ENCODE measurements around the gene RNF217.
A peak's percentile ranks its signal among the peaks of the same experiment; 100 is the strongest.
"Not testable (repeated sequence)": the region's sequence is repeated elsewhere in the genome, so short reads cannot be mapped to it uniquely, and the experiment has no call there.

RNF217 gene, protein sequence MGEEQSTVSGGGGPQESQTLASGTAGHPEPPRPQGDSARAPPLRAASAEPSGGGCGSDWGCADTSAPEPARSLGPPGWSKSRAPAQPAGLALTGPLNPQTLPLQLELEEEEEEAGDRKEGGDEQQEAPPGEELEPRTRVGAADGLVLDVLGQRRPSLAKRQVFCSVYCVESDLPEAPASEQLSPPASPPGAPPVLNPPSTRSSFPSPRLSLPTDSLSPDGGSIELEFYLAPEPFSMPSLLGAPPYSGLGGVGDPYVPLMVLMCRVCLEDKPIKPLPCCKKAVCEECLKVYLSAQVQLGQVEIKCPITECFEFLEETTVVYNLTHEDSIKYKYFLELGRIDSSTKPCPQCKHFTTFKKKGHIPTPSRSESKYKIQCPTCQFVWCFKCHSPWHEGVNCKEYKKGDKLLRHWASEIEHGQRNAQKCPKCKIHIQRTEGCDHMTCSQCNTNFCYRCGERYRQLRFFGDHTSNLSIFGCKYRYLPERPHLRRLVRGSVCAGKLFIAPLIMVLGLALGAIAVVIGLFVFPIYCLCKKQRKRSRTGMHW

GRCh38 chr6:124961777-124962638 is at the start of gene RNF217:
TSS of gene RNF217 (plus strand) at chr6:124962437. CDS start at chr6:124962545, 108 bp downstream.
- H3K27ac ChIP-seq (ENCODE audit: low read depth, low read length): peak within 1 kb of the TSS; percentile 80
- peaks cover 39% of the 10 kb centered on the region for H3K4me1 ChIP-seq (ENCODE audit: control insufficient read depth, insufficient read depth, low read length, unreplicated experiment)
- peak within 1 kb of the TSS; percentile 82 for H3K4me3 ChIP-seq (ENCODE audit: low read depth, low read length)
- 0 out of 2 replicates have a peak, but pooled peaks cover 7% of the 10 kb centered on the region for H3K36me3 ChIP-seq (ENCODE audit: insufficient read depth, low read length)
- no peaks in the 10 kb centered on the region for H3K27me3 ChIP-seq (ENCODE audit: insufficient read depth, low read length)
- peaks cover 47% of the 10 kb centered on the region for H3K79me2 ChIP-seq (ENCODE audit: control insufficient read depth, insufficient read depth, low read length, unreplicated experiment)
- peak within 1 kb of the TSS; percentile 86 for H2AFZ ChIP-seq (ENCODE audit: low read length, unreplicated experiment)

DNA sequence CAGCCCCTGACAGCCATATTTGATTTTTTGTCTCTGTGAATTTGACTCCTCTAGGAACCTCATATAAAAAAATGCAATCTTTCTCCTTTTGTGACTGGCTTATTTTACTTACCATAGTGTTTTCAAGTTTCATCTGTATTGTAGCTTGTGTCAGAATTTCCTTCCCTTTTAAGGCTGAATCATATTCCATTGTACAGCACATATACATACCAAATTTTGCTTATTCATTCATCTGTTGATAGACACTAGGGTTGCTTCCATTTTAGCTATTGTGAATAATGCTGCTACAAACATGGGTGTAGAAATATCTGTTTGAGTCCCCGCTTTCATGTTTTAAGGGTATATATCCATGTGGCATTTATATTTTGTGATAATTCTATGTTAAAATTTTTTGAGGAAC is 49.2 kb upstream of the RNF217 start:
- H3K27me3 ChIP-seq (ENCODE audit: insufficient read depth, low read length): no peaks in the 10 kb centered on the region
- H3K79me2 ChIP-seq (ENCODE audit: control insufficient read depth, insufficient read depth, low read length, unreplicated experiment): no peaks in the 10 kb centered on the region
- no peaks in the 10 kb centered on the region for H3K36me3 ChIP-seq (ENCODE audit: insufficient read depth, low read length)
- H3K4me1 ChIP-seq (ENCODE audit: control insufficient read depth, insufficient read depth, low read length, unreplicated experiment): no peaks in the 10 kb centered on the region
- no peak overlapping the region for H2AFZ ChIP-seq (ENCODE audit: low read length, unreplicated experiment)
- no peak overlapping the region for H3K4me3 ChIP-seq (ENCODE audit: low read depth, low read length)
- no peak overlapping the region for H3K27ac ChIP-seq (ENCODE audit: low read depth, low read length)

GRCh38 chr6:124917769-124918168 is 44.5 kb upstream of the RNF217 start:
- Histone ChIP-seq H3K4me3 (ENCODE audit: low read depth, low read length) (no peak overlapping the region), H3K27ac (ENCODE audit: low read depth, low read length) (no peak overlapping the region), H2AFZ (ENCODE audit: low read length, unreplicated experiment) (no peak overlapping the region), H3K4me1 (ENCODE audit: control insufficient read depth, insufficient read depth, low read length, unreplicated experiment) (no peaks in the 10 kb centered on the region), H3K36me3 (ENCODE audit: insufficient read depth, low read length) (no peaks in the 10 kb centered on the region), H3K79me2 (ENCODE audit: control insufficient read depth, insufficient read depth, low read length, unreplicated experiment) (no peaks in the 10 kb centered on the region), H3K27me3 (ENCODE audit: insufficient read depth, low read length) (no peaks in the 10 kb centered on the region)

- not testable (repeated sequence) for H3K4me3 ChIP-seq (ENCODE audit: low read depth, low read length); H3K4me1 ChIP-seq (ENCODE audit: control insufficient read depth, insufficient read depth, low read length, unreplicated experiment); H2AFZ ChIP-seq (ENCODE audit: low read length, unreplicated experiment); H3K27me3 ChIP-seq (ENCODE audit: insufficient read depth, low read length); H3K27ac ChIP-seq (ENCODE audit: low read depth, low read length); H3K36me3 ChIP-seq (ENCODE audit: insufficient read depth, low read length); H3K79me2 ChIP-seq (ENCODE audit: control insufficient read depth, insufficient read depth, low read length, unreplicated experiment)
Observed at GRCh38 chr6:124919703-124920102, 42.5 kb upstream of the RNF217 start.

- Histone ChIP-seq H3K27me3 (ENCODE audit: insufficient read depth, low read length) (no peaks in the 10 kb centered on the region), H3K4me1 (ENCODE audit: control insufficient read depth, insufficient read depth, low read length, unreplicated experiment) (peaks cover 5% of the 10 kb centered on the region), H3K4me3 (ENCODE audit: low read depth, low read length) (no peak overlapping the region), H3K36me3 (ENCODE audit: insufficient read depth, low read length) (no peaks in the 10 kb centered on the region), H3K27ac (ENCODE audit: low read depth, low read length) (no peak overlapping the region), H3K79me2 (ENCODE audit: control insufficient read depth, insufficient read depth, low read length, unreplicated experiment) (no peaks in the 10 kb centered on the region), H2AFZ (ENCODE audit: low read length, unreplicated experiment) (no peak overlapping the region)
Observed at GRCh38 chr6:124924333-124924759, 37.9 kb upstream of the RNF217 start.

DNA sequence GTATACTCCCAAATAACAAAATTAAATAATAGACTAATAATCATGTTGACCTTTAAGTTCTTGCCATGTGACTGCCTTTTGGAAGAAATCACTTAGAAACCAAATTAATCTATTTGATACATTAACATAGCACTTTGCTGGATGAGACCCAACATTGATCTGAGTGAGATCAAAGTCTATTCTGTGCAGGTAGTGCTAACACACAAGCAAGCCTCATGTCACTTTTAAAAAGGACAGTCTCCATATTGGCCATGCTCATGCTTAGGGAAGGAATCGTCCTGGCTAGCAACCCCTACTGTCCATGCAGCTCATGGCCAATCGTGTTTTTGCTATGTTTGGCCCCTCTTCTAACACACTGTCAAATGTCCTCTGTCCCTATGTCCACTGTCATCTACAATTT is 35.8 kb upstream of the RNF217 start:
- Histone ChIP-seq H2AFZ (ENCODE audit: low read length, unreplicated experiment) (no peak overlapping the region), H3K36me3 (ENCODE audit: insufficient read depth, low read length) (no peaks in the 10 kb centered on the region), H3K4me3 (ENCODE audit: low read depth, low read length) (no peak overlapping the region), H3K79me2 (ENCODE audit: control insufficient read depth, insufficient read depth, low read length, unreplicated experiment) (no peaks in the 10 kb centered on the region), H3K27me3 (ENCODE audit: insufficient read depth, low read length) (no peaks in the 10 kb centered on the region), H3K27ac (ENCODE audit: low read depth, low read length) (no peak overlapping the region), H3K4me1 (ENCODE audit: control insufficient read depth, insufficient read depth, low read length, unreplicated experiment) (peaks cover 5% of the 10 kb centered on the region)

DNA sequence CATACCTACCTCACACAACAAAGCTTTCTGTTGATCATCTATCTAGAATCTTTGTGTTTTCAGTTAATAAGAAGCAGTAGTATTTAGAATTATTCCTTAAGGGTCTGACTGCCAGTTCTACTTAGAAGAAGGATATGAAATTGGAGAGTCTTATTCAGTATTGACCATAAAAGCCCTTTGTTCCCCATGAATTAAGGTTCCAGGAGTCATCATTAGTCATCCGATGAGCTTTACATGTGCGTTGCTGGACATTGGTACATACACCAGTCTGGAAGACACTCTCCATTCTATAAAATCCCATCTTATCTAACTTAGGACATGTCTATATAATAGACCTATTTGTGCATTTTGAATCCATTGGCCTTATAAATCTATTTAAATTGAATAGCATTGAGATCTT is 34.4 kb upstream of the RNF217 start:
- Histone ChIP-seq H3K79me2 (ENCODE audit: control insufficient read depth, insufficient read depth, low read length, unreplicated experiment) (no peaks in the 10 kb centered on the region), H3K36me3 (ENCODE audit: insufficient read depth, low read length) (no peaks in the 10 kb centered on the region), H2AFZ (ENCODE audit: low read length, unreplicated experiment) (no peak overlapping the region), H3K4me3 (ENCODE audit: low read depth, low read length) (no peak overlapping the region), H3K27me3 (ENCODE audit: insufficient read depth, low read length) (no peaks in the 10 kb centered on the region), H3K27ac (ENCODE audit: low read depth, low read length) (no peak overlapping the region), H3K4me1 (ENCODE audit: control insufficient read depth, insufficient read depth, low read length, unreplicated experiment) (peaks cover 5% of the 10 kb centered on the region)

- Histone ChIP-seq H3K27me3 (ENCODE audit: insufficient read depth, low read length) (no peaks in the 10 kb centered on the region), H3K36me3 (ENCODE audit: insufficient read depth, low read length) (no peaks in the 10 kb centered on the region), H3K4me3 (ENCODE audit: low read depth, low read length) (no peak overlapping the region)
Observed at GRCh38 chr6:124928851-124929250, 33.4 kb upstream of the RNF217 start.

DNA sequence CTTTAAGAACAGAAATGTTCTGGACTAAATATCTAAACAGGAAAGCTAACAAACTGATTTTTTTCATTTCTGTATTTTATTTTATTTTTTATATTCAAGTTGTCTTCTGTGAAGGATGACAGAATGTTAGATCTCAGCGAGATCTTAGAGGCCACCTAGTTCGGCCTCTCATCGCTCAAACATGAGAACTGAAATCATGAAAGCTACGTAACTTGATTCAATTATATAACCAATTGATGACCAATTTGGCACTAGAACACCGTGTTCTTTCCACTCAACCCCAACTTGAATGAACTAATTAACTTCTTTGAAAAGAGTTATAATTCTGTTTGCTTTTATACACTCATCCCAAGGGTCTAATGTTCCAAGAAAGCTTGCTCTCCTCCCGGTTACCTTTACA is 24.6 kb upstream of the RNF217 start:
- Histone ChIP-seq H3K36me3 (ENCODE audit: insufficient read depth, low read length) (no peaks in the 10 kb centered on the region), H3K27me3 (ENCODE audit: insufficient read depth, low read length) (no peaks in the 10 kb centered on the region), H3K79me2 (ENCODE audit: control insufficient read depth, insufficient read depth, low read length, unreplicated experiment) (no peaks in the 10 kb centered on the region), H3K4me3 (ENCODE audit: low read depth, low read length) (no peak overlapping the region), H3K4me1 (ENCODE audit: control insufficient read depth, insufficient read depth, low read length, unreplicated experiment) (no peaks in the 10 kb centered on the region), H2AFZ (ENCODE audit: low read length, unreplicated experiment) (no peak overlapping the region), H3K27ac (ENCODE audit: low read depth, low read length) (no peak overlapping the region)

More at GRCh38 chr6:124928851-124929250, 33.4 kb upstream of the RNF217 start:
- Histone ChIP-seq H3K4me1 (ENCODE audit: control insufficient read depth, insufficient read depth, low read length, unreplicated experiment) (peaks cover 5% of the 10 kb centered on the region), H3K79me2 (ENCODE audit: control insufficient read depth, insufficient read depth, low read length, unreplicated experiment) (no peaks in the 10 kb centered on the region), H2AFZ (ENCODE audit: low read length, unreplicated experiment) (no peak overlapping the region), H3K27ac (ENCODE audit: low read depth, low read length) (no peak overlapping the region)

DNA sequence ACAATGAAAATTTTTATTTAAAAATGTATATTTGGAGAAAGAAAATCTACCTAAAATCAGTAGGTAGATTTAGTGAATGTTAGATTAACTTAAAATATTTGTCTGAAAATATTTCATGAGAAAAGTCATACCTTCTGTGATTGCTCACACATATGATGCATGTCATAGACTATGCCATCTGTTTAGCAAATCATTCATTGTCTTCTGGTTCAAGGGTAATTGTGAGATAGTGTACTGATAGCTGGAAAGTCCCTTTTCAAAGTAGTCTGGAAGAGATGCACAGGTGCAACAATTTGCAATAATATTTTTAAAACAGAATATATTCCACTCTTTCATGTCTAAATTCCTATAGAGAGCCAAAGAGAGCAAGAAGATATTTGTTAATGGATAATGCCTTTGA is 21.0 kb upstream of the RNF217 start:
- Histone ChIP-seq H3K27me3 (ENCODE audit: insufficient read depth, low read length) (no peaks in the 10 kb centered on the region), H3K4me3 (ENCODE audit: low read depth, low read length) (no peak overlapping the region), H3K4me1 (ENCODE audit: control insufficient read depth, insufficient read depth, low read length, unreplicated experiment) (no peaks in the 10 kb centered on the region), H3K27ac (ENCODE audit: low read depth, low read length) (no peak overlapping the region), H3K36me3 (ENCODE audit: insufficient read depth, low read length) (peaks cover 5% of the 10 kb centered on the region; the same call in 1 of the 2 replicates), H2AFZ (ENCODE audit: low read length, unreplicated experiment) (no peak overlapping the region), H3K79me2 (ENCODE audit: control insufficient read depth, insufficient read depth, low read length, unreplicated experiment) (no peaks in the 10 kb centered on the region)
